Endothelial cell of umbilical vein (primary cell): ENCODE results near the gene KXD1. TPM values are rescaled to one million over a fixed set of nuclear protein-coding genes. Genes with fewer than 3 reads are reported as not detected.
A peak's percentile ranks its signal among the peaks of the same experiment; 100 is the strongest.

ENCODE experiments used
- BruUV-seq: library from RNA; stranded (reverse); fragments of 400-500 nt; replicated peaks from 2 replicates; lab custom pipeline; 2021; lab: Mats Ljungman, UMichigan
- CTCF ChIA-PET: fragments of 300-600, 350-600 bp; sonication (Branson Sonifier 250); formaldehyde crosslinking; loops from one replicate; lab custom pipeline; 2021; ENCODE audit warnings: antibody characterized with exemption, inconsistent platforms; lab: Charles Lee
- POLR2A ChIA-PET: fragments of 300-600, 350-600 bp; sonication (Branson Sonifier 250); formaldehyde crosslinking; loops from one replicate; lab custom pipeline; 2021; ENCODE audit warnings: antibody characterized with exemption, inconsistent platforms; lab: Charles Lee
- DNase-seq: peaks from one replicate; pipeline ENCODE4 v3.0.0-alpha.2; 2011; ENCODE audit warnings: low read depth, low spot score
- FAIRE-seq: peaks from 2 replicates; lab custom pipeline; 2011; peaks lifted over from hg19 to GRCh38; lab: Jason Lieb, UNC
- H2AFZ ChIP-seq: 2 replicates; pipeline ENCODE4 v1.6.0; 2012; ENCODE audit warnings: low read depth, low read length, control low read depth, inconsistent platforms
- H3K27ac ChIP-seq: 2 replicates; pipeline ENCODE4 v1.5.1; 2011; ENCODE audit warnings: low read depth, mild to moderate bottlenecking, control low read depth, low read length, moderate library complexity; ENCODE audit not compliant: insufficient read depth
- H3K27me3 ChIP-seq, 2 experiments: 2 replicates each; pipeline versions ENCODE4 v1.6.0 to v1.6.1; 2011; ENCODE audit warnings: low read length in 2 of 2, mixed read lengths in 1 of 2; ENCODE audit not compliant: control insufficient read depth in 2 of 2, insufficient read depth in 2 of 2
- H3K36me3 ChIP-seq, 2 experiments: 2 replicates in 1 of 2; 3 replicates in 1 of 2; pipeline ENCODE4 v1.5.1; 2011; ENCODE audit warnings: low read length in 2 of 2, mild to moderate bottlenecking in 1 of 2, moderate library complexity in 1 of 2; ENCODE audit not compliant: control insufficient read depth in 2 of 2, insufficient read depth in 2 of 2; ENCODE audit errors: extremely low read depth in 1 of 2
- H3K4me1 ChIP-seq: 3 replicates; pipeline ENCODE4 v1.5.1; 2011; ENCODE audit warnings: mild to moderate bottlenecking, low read length; ENCODE audit not compliant: control insufficient read depth, insufficient read depth; ENCODE audit errors: extremely low read depth
- H3K4me2 ChIP-seq: 2 replicates; pipeline ENCODE4 v1.6.1; 2011; ENCODE audit warnings: low read length, control low read depth, mixed read lengths; ENCODE audit not compliant: insufficient read depth
- H3K4me3 ChIP-seq, 3 experiments: fragments of 200-600 bp in 1 of 3; sonication (generic), shearing (Covaris generic) in 1 of 3; replicated peaks in 1 of 3; 2 replicates each; pipeline ENCODE4 v1.5.1; 2011 to 2016; ENCODE audit warnings: control low read depth in 3 of 3, low read length in 3 of 3, mild to moderate bottlenecking in 2 of 3, inconsistent platforms in 1 of 3, low read depth in 1 of 3, moderate library complexity in 1 of 3; ENCODE audit not compliant: insufficient read depth in 1 of 3
- H3K79me2 ChIP-seq: 2 replicates; pipeline ENCODE4 v1.6.0; 2012; ENCODE audit warnings: low read length, inconsistent platforms; ENCODE audit not compliant: control insufficient read depth, insufficient read depth
- H3K9ac ChIP-seq: replicated peaks from 2 replicates; pipeline ENCODE3; 2011; ENCODE audit warnings: low read length, control low read depth; ENCODE audit not compliant: insufficient read depth; ENCODE audit errors: extremely low read depth
- H3K9me1 ChIP-seq: replicated peaks from 3 replicates; pipeline ENCODE4 v1.6.0; 2011; ENCODE audit warnings: mild to moderate bottlenecking, low read length; ENCODE audit not compliant: control insufficient read depth, insufficient read depth; ENCODE audit errors: extremely low read depth
- H3K9me3 ChIP-seq: replicated peaks from 2 replicates; pipeline ENCODE4 v1.5.1; 2012; ENCODE audit warnings: low read length, inconsistent platforms; ENCODE audit not compliant: control insufficient read depth, insufficient read depth
- H4K20me1 ChIP-seq: replicated peaks from 2 replicates; pipeline ENCODE3; 2011; ENCODE audit warnings: mild to moderate bottlenecking, low read length; ENCODE audit not compliant: control insufficient read depth, insufficient read depth; ENCODE audit errors: extremely low read depth
- CTCF ChIP-seq, 2 donors: IDR thresholded peaks; 1 replicate in 1 of 2; 2 replicates in 1 of 2; pipeline ENCODE4 v1.5.1; 2011; ENCODE audit warnings: low read length in 2 of 2, mild to moderate bottlenecking in 2 of 2, moderate library complexity in 2 of 2, control low read depth in 1 of 2, inconsistent platforms in 1 of 2, low read depth in 1 of 2; ENCODE audit not compliant: insufficient read depth in 1 of 2; ENCODE audit errors: extremely low read depth in 1 of 2
- EZH2 ChIP-seq: IDR thresholded peaks from 2 replicates; pipeline ENCODE4 v1.6.1; 2012; ENCODE audit warnings: borderline replicate concordance, low read depth, mild to moderate bottlenecking, moderate library complexity, low read length, inconsistent platforms; ENCODE audit not compliant: severe bottlenecking
- FOS ChIP-seq: IDR thresholded peaks from 2 replicates; pipeline ENCODE4 v1.6.1; 2011; ENCODE audit warnings: mild to moderate bottlenecking, low read length, moderate library complexity, borderline replicate concordance; ENCODE audit not compliant: insufficient read depth
- GATA2 ChIP-seq: IDR thresholded peaks from 2 replicates; pipeline ENCODE4 v1.7.0; 2011; ENCODE audit warnings: low read depth, mild to moderate bottlenecking, moderate library complexity, mixed read lengths, low read length; ENCODE audit not compliant: insufficient read length, insufficient read depth
- JUN ChIP-seq: IDR thresholded peaks from 2 replicates; pipeline ENCODE4 v1.6.1; 2011; ENCODE audit warnings: borderline replicate concordance, low read depth; ENCODE audit not compliant: insufficient read length, insufficient read depth
- MAX ChIP-seq: IDR thresholded peaks from 2 replicates; pipeline ENCODE4 v1.6.1; 2011; ENCODE audit not compliant: insufficient read depth, insufficient read length
- MYC ChIP-seq: IDR thresholded peaks from one replicate; pipeline ENCODE4 v1.6.1; 2011; ENCODE audit warnings: mild to moderate bottlenecking, low read depth, low read length
- POLR2A ChIP-seq: IDR thresholded peaks from 2 replicates; pipeline ENCODE4 v1.6.1; 2012; ENCODE audit warnings: low read depth, mild to moderate bottlenecking, control low read depth, low read length
- POLR2AphosphoS5 ChIP-seq: IDR thresholded peaks from 2 replicates; pipeline ENCODE4 v1.6.1; 2012; ENCODE audit warnings: low read depth, mild to moderate bottlenecking, control low read depth, low read length, moderate library complexity; ENCODE audit not compliant: insufficient read depth
- dilution Hi-C: fragments of 300-500 bp; cut with MboI; formaldehyde crosslinking; loops from one replicate; pipeline ENCODE4 v1.15.0; 2019; ENCODE audit warnings: low sequenced_read_pairs; ENCODE audit not compliant: extremely low pct_ligation_motif_present
- intact Hi-C: fragments of 100-400 bp; cut with micrococcal nuclease; formaldehyde crosslinking; loops from one replicate; pipeline ENCODE4 v1.10.0; 2022
- polyA plus RNA-seq, 4 experiments: library from polyadenylated mRNA; depleted of rRNA in 3 of 4; stranded (reverse) in 3 of 4; unstranded in 1 of 4; fragments of >200 nt; gene quantifications; 2 replicates each; pipeline versions ENCODE4 v1.2.1 to v1.2.3, GENCODE V29; 2011 to 2012; ENCODE audit warnings: missing spikeins in 1 of 4
- total RNA-seq: library from RNA; stranded (reverse); gene quantifications from 2 replicates; pipeline ENCODE4 v1.2.3, GENCODE V29; 2021

The KXD1 gene
- total and polyA plus RNA-seq, 2 donors (not counting 3 experiments of a cell fraction or from before 2014, with no cell fraction given), result 134 to 186 TPM

DNA sequence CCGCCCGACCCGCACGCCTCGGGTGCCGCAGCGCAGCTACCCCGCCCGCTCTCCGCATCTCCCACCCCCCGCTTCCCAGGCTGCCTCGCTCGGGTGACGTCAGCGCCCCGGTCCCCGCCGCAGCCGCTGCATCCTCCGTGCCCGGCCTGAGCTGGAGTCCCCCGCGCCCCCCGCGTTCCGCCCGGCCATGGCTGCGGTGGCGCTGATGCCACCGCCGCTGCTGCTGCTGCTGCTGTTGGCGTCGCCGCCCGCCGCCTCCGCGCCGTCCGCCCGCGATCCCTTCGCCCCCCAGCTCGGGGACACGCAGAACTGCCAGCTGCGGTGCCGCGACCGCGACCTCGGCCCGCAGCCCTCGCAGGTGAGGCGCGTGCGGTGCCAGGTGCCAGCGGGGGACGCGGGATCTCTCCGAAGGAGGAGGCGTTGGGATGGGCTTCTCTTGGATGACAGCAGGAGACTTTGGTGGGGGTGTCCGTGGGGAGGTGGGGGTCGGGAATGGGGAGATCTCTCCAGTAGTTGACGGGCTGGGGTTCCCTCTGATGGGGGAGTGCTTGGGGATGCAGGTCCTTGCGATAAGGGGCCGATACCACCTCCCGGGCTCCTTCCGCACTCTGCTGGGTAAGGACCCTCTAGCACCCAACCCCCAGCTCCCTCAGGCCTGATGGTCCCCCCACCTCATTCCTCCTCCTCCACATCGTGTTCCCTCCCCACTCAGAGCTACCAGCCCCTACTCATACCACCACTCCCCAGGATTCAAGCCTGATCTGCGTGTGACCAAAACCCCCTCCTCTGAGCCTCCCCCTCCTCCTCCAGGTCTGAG lies 55.3 kb downstream of the KXD1 start, which contains the start of gene TMEM59L:
Gene TMEM59L (plus strand): TSS at position 99 of the 817 bp plus-strand sequence. CDS start 89 bp downstream, at position 188.
- Histone ChIP-seq H3K4me1 (peaks cover 16% of the 10 kb centered on the region), H2AFZ (peak within 1 kb of the TSS; percentile 26), H4K20me1 (no peaks in the 10 kb centered on the region), H3K27ac (no peak within 1 kb of the TSS), H3K9ac (no peak within 1 kb of the TSS), H3K36me3 (no peaks in the 10 kb centered on the region), H3K79me2 (no peaks in the 10 kb centered on the region), H3K9me3 (no peaks in the 10 kb centered on the region), H3K4me3 (peak within 1 kb of the TSS in 1 of 3 experiments; percentile 28), H3K4me2 (no peak within 1 kb of the TSS), H3K27me3 (peaks cover 57 to 64% of the 10 kb centered on the region in 2 experiments), H3K9me1 (no peaks in the 10 kb centered on the region)
- intact Hi-C loops, result no loop called here
- TF ChIP-seq EZH2 (peak; percentile 82), JUN (no peak), CTCF (IDR thresholded peaks at IDR 0.05; ENCODE audit: extremely low read depth in 1 of 2, insufficient read depth in 1 of 2, low read depth in 1 of 2, low read length in 2 of 2) (no peak), POLR2AphosphoS5 (no peak), POLR2A (no peak), GATA2 (no peak), MYC (no peak), MAX (no peak), FOS (no peak)
- dilution Hi-C loops, result no loop called here
- ChIA-PET CTCF (interaction anchor here (1.4 to 1.7 kb wide), 3 partner anchors 19 to 234 kb away, joined by 4 to 7 read pairs (median 4); partner anchors contain the start of gene REX1BD), POLR2A (no interaction called here)
- FAIRE-seq (no peak), DNase-seq (no peak)
- BruUV-seq, result no TSS peak
